DND-41 (cell line): Measurements from ENCODE around the gene ICOS.

Source experiments
- ATAC-seq: fragments of 200-7000 bp; cut with Tn5 transposase; 3 replicates; pipeline ENCODE4 v1.9.1; 2021; ENCODE audit warnings: low read depth; ENCODE audit not compliant: insufficient read depth
- DNase-seq: peaks from one replicate; pipeline ENCODE4 v3.0.0-alpha.2; 2020
- H2AFZ ChIP-seq: 2 replicates; pipeline ENCODE4 v1.6.0; 2012; ENCODE audit warnings: low read depth, low read length
- H3K27ac ChIP-seq: 2 replicates; pipeline ENCODE4 v1.5.1; 2012; ENCODE audit warnings: low read length, inconsistent platforms
- H3K27me3 ChIP-seq: fragments of 200-600 bp; sonication (generic); 2 replicates; pipeline ENCODE4 v1.6.0; 2012; ENCODE audit warnings: low read length, mild to moderate bottlenecking, inconsistent platforms; ENCODE audit not compliant: insufficient read depth, poor library complexity
- H3K36me3 ChIP-seq: 2 replicates; pipeline ENCODE4 v1.5.1; 2012; ENCODE audit warnings: low read length, inconsistent platforms; ENCODE audit not compliant: insufficient read depth
- H3K4me1 ChIP-seq: 2 replicates; pipeline ENCODE4 v1.5.1; 2012; ENCODE audit warnings: mild to moderate bottlenecking, low read length; ENCODE audit not compliant: insufficient read depth
- H3K4me2 ChIP-seq: 2 replicates; pipeline ENCODE4 v1.6.0; 2012; ENCODE audit warnings: mild to moderate bottlenecking, moderate library complexity, low read length, inconsistent platforms; ENCODE audit not compliant: insufficient read depth
- H3K4me3 ChIP-seq, 2 experiments: fragments of 200-600 bp in 1 of 2; shearing (Covaris generic) in 1 of 2; 2 replicates each; pipeline ENCODE4 v1.5.1; 2012 to 2016; ENCODE audit warnings: inconsistent platforms in 2 of 2, low read length in 2 of 2, mild to moderate bottlenecking in 2 of 2, low read depth in 1 of 2, moderate library complexity in 1 of 2
- H3K79me2 ChIP-seq: 2 replicates; pipeline ENCODE4 v1.6.0; 2012; ENCODE audit warnings: low read length, inconsistent platforms; ENCODE audit not compliant: insufficient read depth
- H3K9ac ChIP-seq: 2 replicates; pipeline ENCODE4 v1.6.0; 2012; ENCODE audit warnings: low read depth, mild to moderate bottlenecking, inconsistent platforms, low read length, moderate library complexity
- H3K9me3 ChIP-seq: 2 replicates; pipeline ENCODE4 v1.5.1; 2012; ENCODE audit warnings: low read length, moderate library complexity, mild to moderate bottlenecking, inconsistent platforms; ENCODE audit not compliant: insufficient read depth, severe bottlenecking
- H4K20me1 ChIP-seq: 2 replicates; pipeline ENCODE4 v1.6.0; 2012; ENCODE audit warnings: low read length; ENCODE audit not compliant: insufficient read depth
- EZH2 ChIP-seq: IDR thresholded peaks from 3 replicates; pipeline ENCODE4 v1.6.1; 2012; ENCODE audit warnings: borderline replicate concordance, low read depth, mild to moderate bottlenecking, moderate library complexity, low read length, inconsistent platforms; ENCODE audit not compliant: severe bottlenecking
- TF ChIP-seq, protein P1 (sequence below): IDR thresholded peaks from 2 replicates; pipeline ENCODE4 v1.5.1; 2012; ENCODE audit warnings: borderline replicate concordance, low read length, moderate library complexity, mild to moderate bottlenecking; ENCODE audit not compliant: poor library complexity, severe bottlenecking; ENCODE audit errors: extremely low read depth

ICOS gene

DNA sequence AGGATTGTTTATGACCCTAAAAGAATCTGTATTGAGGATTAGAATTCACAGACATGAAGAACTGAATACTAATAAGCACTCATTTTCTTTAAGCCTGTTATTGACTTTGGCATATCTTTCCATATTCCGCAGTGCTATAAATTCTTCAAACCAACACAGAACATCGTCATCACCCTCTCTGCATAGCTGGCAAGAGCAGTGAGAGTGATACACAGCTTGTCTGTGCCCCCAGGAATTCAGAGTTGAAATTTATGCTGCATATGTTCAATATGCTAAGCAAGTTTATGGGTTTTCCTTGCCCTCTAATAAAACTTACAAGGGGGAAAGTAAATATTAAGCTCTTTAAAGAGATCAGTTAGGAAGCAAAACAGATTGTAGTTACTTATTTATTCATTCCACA, 36.3 kb upstream of the ICOS start:
- Histone ChIP-seq H3K27ac (no peak overlapping the region), H3K4me3 (no peak overlapping the region), H3K9ac (no peak overlapping the region), H4K20me1 (no peaks in the 10 kb centered on the region), H3K4me1 (no peaks in the 10 kb centered on the region), H2AFZ (no peak overlapping the region), H3K36me3 (no peaks in the 10 kb centered on the region), H3K27me3 (no peaks in the 10 kb centered on the region), H3K9me3 (peaks cover 17% of the 10 kb centered on the region), H3K4me2 (no peak overlapping the region), H3K79me2 (no peaks in the 10 kb centered on the region)
- no peak for ATAC-seq
- no peak for DNase-seq
- TF ChIP-seq, protein P1, sequence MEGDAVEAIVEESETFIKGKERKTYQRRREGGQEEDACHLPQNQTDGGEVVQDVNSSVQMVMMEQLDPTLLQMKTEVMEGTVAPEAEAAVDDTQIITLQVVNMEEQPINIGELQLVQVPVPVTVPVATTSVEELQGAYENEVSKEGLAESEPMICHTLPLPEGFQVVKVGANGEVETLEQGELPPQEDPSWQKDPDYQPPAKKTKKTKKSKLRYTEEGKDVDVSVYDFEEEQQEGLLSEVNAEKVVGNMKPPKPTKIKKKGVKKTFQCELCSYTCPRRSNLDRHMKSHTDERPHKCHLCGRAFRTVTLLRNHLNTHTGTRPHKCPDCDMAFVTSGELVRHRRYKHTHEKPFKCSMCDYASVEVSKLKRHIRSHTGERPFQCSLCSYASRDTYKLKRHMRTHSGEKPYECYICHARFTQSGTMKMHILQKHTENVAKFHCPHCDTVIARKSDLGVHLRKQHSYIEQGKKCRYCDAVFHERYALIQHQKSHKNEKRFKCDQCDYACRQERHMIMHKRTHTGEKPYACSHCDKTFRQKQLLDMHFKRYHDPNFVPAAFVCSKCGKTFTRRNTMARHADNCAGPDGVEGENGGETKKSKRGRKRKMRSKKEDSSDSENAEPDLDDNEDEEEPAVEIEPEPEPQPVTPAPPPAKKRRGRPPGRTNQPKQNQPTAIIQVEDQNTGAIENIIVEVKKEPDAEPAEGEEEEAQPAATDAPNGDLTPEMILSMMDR: no peak
- TF ChIP-seq EZH2: no peak

DNA sequence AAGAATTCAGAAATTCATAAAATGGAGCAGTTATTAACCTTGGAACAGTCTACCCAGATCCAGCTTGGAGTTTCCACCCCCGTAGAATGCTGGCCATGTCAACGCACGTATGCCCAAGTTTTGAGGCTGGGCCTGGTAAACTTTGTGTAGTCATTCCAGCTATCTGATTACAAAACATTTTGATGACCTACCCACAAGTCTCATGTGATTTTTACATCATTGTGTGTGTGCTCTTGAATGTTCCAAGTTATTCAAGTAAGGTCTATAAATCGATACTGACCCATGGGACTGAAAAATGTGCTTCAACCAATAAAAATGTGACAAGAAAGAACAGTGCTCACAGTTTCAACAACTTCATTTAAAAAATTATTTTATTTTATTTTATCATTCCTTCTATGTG, 32.5 kb upstream of the ICOS start:
- Histone ChIP-seq H2AFZ (no peak overlapping the region), H3K4me3 (no peak overlapping the region), H3K9me3 (peaks cover 17% of the 10 kb centered on the region), H3K36me3 (no peaks in the 10 kb centered on the region), H4K20me1 (no peaks in the 10 kb centered on the region), H3K27me3 (no peaks in the 10 kb centered on the region), H3K79me2 (no peaks in the 10 kb centered on the region), H3K9ac (no peak overlapping the region), H3K4me2 (no peak overlapping the region), H3K27ac (no peak overlapping the region), H3K4me1 (0 out of 2 replicates have a peak, but pooled peaks cover 3% of the 10 kb centered on the region)
- TF ChIP-seq EZH2: no peak
- TF ChIP-seq, protein P1: no peak
- no peak for DNase-seq
- ATAC-seq: no peak

DNA sequence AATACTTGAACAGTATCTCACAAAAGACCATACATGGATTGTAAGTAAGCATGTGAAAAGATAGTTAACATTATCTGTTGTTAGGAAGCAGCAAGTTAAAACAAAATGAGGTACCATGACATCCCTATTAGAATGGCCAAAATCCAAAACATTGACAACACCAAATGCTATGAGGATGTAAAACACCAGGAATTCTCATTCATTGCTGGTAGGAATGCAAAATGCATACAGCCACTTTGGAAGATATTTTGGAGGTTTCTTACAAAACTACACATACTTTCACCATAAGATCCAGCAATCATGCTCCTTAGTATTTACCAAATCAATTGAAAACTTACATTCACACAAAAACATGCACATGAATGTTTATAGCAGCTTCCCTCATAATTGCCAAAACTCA, 30.9 kb upstream of the ICOS start:
- Histone ChIP-seq H2AFZ (no peak overlapping the region), H3K4me2 (no peak overlapping the region), H3K4me1 (peaks cover 8% of the 10 kb centered on the region), H3K27me3 (no peaks in the 10 kb centered on the region), H3K27ac (no peak overlapping the region), H3K4me3 (no peak overlapping the region), H3K9me3 (peaks cover 17% of the 10 kb centered on the region), H3K79me2 (no peaks in the 10 kb centered on the region), H4K20me1 (no peaks in the 10 kb centered on the region), H3K36me3 (no peaks in the 10 kb centered on the region), H3K9ac (no peak overlapping the region)
- no peak for DNase-seq
- ATAC-seq: no peak
- no peak for TF ChIP-seq EZH2
- TF ChIP-seq, protein P1: no peak
